Neuronal stem cell (in vitro differentiated cells): ENCODE results near the gene DTWD1. TPM values are rescaled to one million over a fixed set of nuclear protein-coding genes. Genes with fewer than 3 reads are reported as not detected.
A peak's percentile ranks its signal among the peaks of the same experiment; 100 is the strongest.
"Not testable (repeated sequence)": the region's sequence is repeated elsewhere in the genome, so short reads cannot be mapped to it uniquely, and the experiment has no call there.

Experiments
- DNase-seq: peaks from one replicate; pipeline ENCODE4 v3.0.0-alpha.2; 2013; ENCODE audit warnings: low spot score
- H2AFZ ChIP-seq: one replicate; pipeline ENCODE4 v1.6.1; 2013; ENCODE audit warnings: mild to moderate bottlenecking, low read length, inconsistent platforms
- H2AK5ac ChIP-seq: 2 replicates; pipeline ENCODE4 v1.6.1; 2013; ENCODE audit warnings: low read depth, mild to moderate bottlenecking, inconsistent platforms, low read length, moderate library complexity, mixed read lengths
- H2BK120ac ChIP-seq: 2 replicates; pipeline ENCODE4 v1.6.1; 2013; ENCODE audit warnings: low read depth, mild to moderate bottlenecking, inconsistent platforms, low read length, moderate library complexity, mixed read lengths
- H2BK12ac ChIP-seq: one replicate; pipeline ENCODE4 v1.6.1; 2013; ENCODE audit warnings: low read length, inconsistent platforms
- H2BK15ac ChIP-seq: 2 replicates; pipeline ENCODE4 v1.6.1; 2013; ENCODE audit warnings: mild to moderate bottlenecking, low read length, inconsistent platforms, mixed read lengths
- H2BK5ac ChIP-seq: one replicate; pipeline ENCODE4 v1.6.1; 2013; ENCODE audit warnings: inconsistent platforms, mild to moderate bottlenecking, low read length, moderate library complexity
- H3K14ac ChIP-seq: one replicate; pipeline ENCODE4 v1.6.1; 2013; ENCODE audit warnings: low read length, inconsistent platforms
- H3K18ac ChIP-seq: 2 replicates; pipeline ENCODE4 v1.6.1; 2013; ENCODE audit warnings: low read length, inconsistent platforms
- H3K23ac ChIP-seq: 2 replicates; pipeline ENCODE4 v1.6.1; 2013; ENCODE audit warnings: low read depth, mild to moderate bottlenecking, mixed read lengths, low read length, inconsistent platforms; ENCODE audit not compliant: poor library complexity
- H3K27ac ChIP-seq: replicated peaks from 3 replicates; pipeline ENCODE4 v1.5.1; 2013; ENCODE audit warnings: low read length, inconsistent platforms
- H3K27me3 ChIP-seq, 3 experiments: 2 replicates each; pipeline ENCODE4 v1.6.1; 2013; ENCODE audit warnings: low read length in 3 of 3, mild to moderate bottlenecking in 2 of 3, inconsistent platforms in 1 of 3, low read depth in 1 of 3, mixed read lengths in 1 of 3, moderate library complexity in 1 of 3; ENCODE audit not compliant: control insufficient read depth in 3 of 3, insufficient read depth in 3 of 3
- H3K36me3 ChIP-seq, 2 donors: replicated peaks in 1 of 2; 2 replicates each; pipeline ENCODE4 v1.6.1; 2013; ENCODE audit warnings: low read length in 2 of 2; ENCODE audit not compliant: control insufficient read depth in 2 of 2, insufficient read depth in 2 of 2
- H3K4ac ChIP-seq: 2 replicates; pipeline ENCODE4 v1.6.1; 2013; ENCODE audit warnings: inconsistent platforms, mild to moderate bottlenecking, low read length, moderate library complexity
- H3K4me1 ChIP-seq, 2 donors: 1 replicate in 1 of 2; 2 replicates in 1 of 2; pipeline ENCODE4 v1.6.1; 2013; ENCODE audit warnings: low read length in 2 of 2, low read depth in 1 of 2; ENCODE audit not compliant: control insufficient read depth in 2 of 2, insufficient read depth in 1 of 2
- H3K4me2 ChIP-seq: one replicate; pipeline ENCODE4 v1.6.1; 2013; ENCODE audit warnings: mild to moderate bottlenecking, low read length, inconsistent platforms; ENCODE audit not compliant: insufficient read depth, poor library complexity, severe bottlenecking
- H3K4me3 ChIP-seq, 2 donors: 2 replicates each; pipeline ENCODE4 v1.5.1; 2013; ENCODE audit warnings: low read length in 2 of 2, mild to moderate bottlenecking in 2 of 2, inconsistent platforms in 1 of 2, moderate library complexity in 1 of 2
- H3K79me1 ChIP-seq: one replicate; pipeline ENCODE4 v1.6.1; 2013; ENCODE audit warnings: low read depth, mild to moderate bottlenecking, inconsistent platforms, low read length, moderate library complexity
- H3K9ac ChIP-seq: one replicate; pipeline ENCODE4 v1.6.1; 2013; ENCODE audit warnings: mild to moderate bottlenecking, low read depth, low read length, inconsistent platforms; ENCODE audit not compliant: poor library complexity
- H3K9me3 ChIP-seq, 2 donors: replicated peaks in 1 of 2; 2 replicates each; pipeline versions ENCODE3 to v1.6.1; 2013; ENCODE audit warnings: low read length in 2 of 2, mild to moderate bottlenecking in 2 of 2, inconsistent platforms in 1 of 2, low read depth in 1 of 2, mixed read lengths in 1 of 2, moderate library complexity in 1 of 2; ENCODE audit not compliant: control insufficient read depth in 2 of 2, insufficient read depth in 1 of 2
- H4K8ac ChIP-seq: one replicate; pipeline ENCODE4 v1.6.1; 2013; ENCODE audit warnings: low read depth, mild to moderate bottlenecking, inconsistent platforms, low read length, moderate library complexity
- H4K91ac ChIP-seq: one replicate; pipeline ENCODE4 v1.6.1; 2013; ENCODE audit warnings: low read length, low read depth, mild to moderate bottlenecking, inconsistent platforms; ENCODE audit not compliant: poor library complexity
- WGBS, 2 donors: extraction: QIAGEN DNeasy Blood & Tissue Kit; methylation state at CpG; one replicate each; pipeline ENCODE4 v1.1.7; 2013; ENCODE audit warnings: missing lambda C conversion rate in 2 of 2, mixed read lengths in 1 of 2; ENCODE audit not compliant: insufficient read length in 2 of 2, insufficient replicate concordance in 1 of 2; ENCODE audit errors: extremely low coverage in 2 of 2; 5-methylcytosine and 5-hydroxymethylcytosine counted together
- polyA plus RNA-seq, 2 experiments: library from polyadenylated mRNA; stranded (reverse); fragments of 200-250 nt; gene quantifications; one replicate each; pipeline ENCODE4 v1.2.3, GENCODE V29; 2013

The DTWD1 gene, protein sequence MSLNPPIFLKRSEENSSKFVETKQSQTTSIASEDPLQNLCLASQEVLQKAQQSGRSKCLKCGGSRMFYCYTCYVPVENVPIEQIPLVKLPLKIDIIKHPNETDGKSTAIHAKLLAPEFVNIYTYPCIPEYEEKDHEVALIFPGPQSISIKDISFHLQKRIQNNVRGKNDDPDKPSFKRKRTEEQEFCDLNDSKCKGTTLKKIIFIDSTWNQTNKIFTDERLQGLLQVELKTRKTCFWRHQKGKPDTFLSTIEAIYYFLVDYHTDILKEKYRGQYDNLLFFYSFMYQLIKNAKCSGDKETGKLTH
- polyA plus RNA-seq (2013, experiment 1 of 2): 28.2 TPM
- 28.1 TPM for polyA plus RNA-seq (2013, experiment 2 of 2)

DNA sequence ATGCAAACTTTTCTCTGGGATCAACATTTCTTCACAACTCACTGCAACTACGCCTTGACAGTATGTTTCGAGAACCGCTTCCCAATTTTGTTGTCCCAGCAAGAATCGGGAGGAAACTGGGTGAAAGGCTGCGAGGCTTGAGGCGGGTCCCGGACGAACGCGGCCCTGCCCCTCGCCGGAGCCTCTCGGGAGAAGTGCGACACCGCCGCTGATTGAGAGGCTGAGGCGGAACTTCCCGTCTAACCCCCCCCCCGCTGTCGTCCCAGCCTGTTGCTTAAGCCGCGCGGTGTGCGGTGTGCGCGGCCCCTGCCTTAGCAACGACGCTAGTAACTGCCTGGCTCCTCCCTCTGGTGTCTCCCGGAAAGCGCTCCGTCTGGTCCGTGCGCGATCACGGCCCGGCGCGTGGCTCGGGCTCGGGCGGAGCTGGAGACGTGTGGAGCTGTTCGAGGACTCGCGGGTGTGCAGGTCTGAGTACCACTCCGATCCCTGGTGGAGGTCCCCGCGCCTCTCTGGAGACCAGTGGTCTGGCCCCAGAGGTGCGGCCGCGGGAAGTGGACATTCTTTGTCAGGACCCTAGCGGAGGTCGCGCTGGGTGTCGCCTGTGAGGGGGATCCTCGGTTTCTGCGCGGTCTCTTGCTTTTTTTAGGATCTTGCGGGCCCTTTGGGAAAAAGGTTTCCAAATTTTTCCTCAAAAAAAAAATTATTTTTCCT lies at the start of gene DTWD1, which contains the start of gene FAM227B:
DTWD1 (plus strand) TSS at position 391 of the 711 bp plus-strand sequence. CDS start 4,120 bp downstream, outside the sequence.
FAM227B (minus strand) TSS at position 161 of the 711 bp plus-strand sequence. CDS start 5,647 bp downstream, outside the sequence.
- no CpG with 5 or more reads among the region's 59 CpGs for WGBS, 2 donors
- Histone ChIP-seq H3K14ac (peak within 1 kb of the TSS; percentile 25), H3K27me3 (no peaks in the 10 kb centered on the region), H2AK5ac (no peak within 1 kb of the TSS), H3K79me1 (no peaks in the 10 kb centered on the region), H3K18ac (peak within 1 kb of the TSS; percentile 93), H3K36me3 (peaks cover 6 to 23% of the 10 kb centered on the region in 2 donors), H3K4me2 (peak within 1 kb of the TSS; percentile 62), H2BK15ac (no peak within 1 kb of the TSS), H2BK120ac (no peak within 1 kb of the TSS), H3K4me3 (peak within 1 kb of the TSS; percentile 86 to 91), H3K4me1 (peaks cover 2 to 7% of the 10 kb centered on the region in 2 donors), H3K23ac (peak within 1 kb of the TSS; percentile 97), H2BK12ac (peak within 1 kb of the TSS; percentile 7), H3K9me3 (peaks cover 6 to 31% of the 10 kb centered on the region in 2 donors), H3K27ac (peak within 1 kb of the TSS; percentile 72), H3K9ac (peak within 1 kb of the TSS; percentile 89), H2AFZ (peak within 1 kb of the TSS; percentile 95), H4K8ac (no peak within 1 kb of the TSS), H2BK5ac (no peak within 1 kb of the TSS), H4K91ac (no peak within 1 kb of the TSS), H3K4ac (no peak within 1 kb of the TSS)
- DNase-seq: peak; percentile 93

DNA sequence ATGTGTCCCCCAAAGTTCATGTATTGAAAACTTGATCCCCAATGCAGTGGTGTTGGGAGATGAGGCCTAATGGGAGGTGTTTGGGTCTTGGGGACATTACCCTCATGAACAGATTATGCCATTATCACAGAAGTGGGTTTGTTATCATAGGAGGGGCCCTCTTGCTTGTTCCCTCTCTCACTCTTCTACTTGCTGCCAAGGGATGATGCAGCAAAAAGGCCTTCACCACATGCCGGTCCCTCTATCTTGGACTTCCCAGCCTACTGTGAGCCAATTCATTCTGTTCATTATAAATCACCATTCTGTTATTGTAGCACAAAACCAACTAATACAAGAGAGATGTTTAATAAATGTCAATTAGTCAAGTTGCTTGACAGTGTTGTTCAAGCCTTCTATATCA lies 47.4 kb upstream of the DTWD1 start:
- Histone ChIP-seq H2BK12ac (no peak overlapping the region), H3K9me3 (no peaks in the 10 kb centered on the region), H3K36me3 (peaks cover 0 to 4% of the 10 kb centered on the region in 2 donors), H2BK120ac (no peak overlapping the region), H3K4me2 (no peak overlapping the region), H3K23ac (no peak overlapping the region), H2BK15ac (no peak overlapping the region), H3K4me3 (no peak overlapping the region), H3K14ac (no peak overlapping the region), H4K8ac (no peak overlapping the region), H3K4me1 (no peaks in the 10 kb centered on the region), H4K91ac (no peak overlapping the region), H3K9ac (no peak overlapping the region), H3K27ac (no peak overlapping the region), H3K4ac (no peak overlapping the region), H2AFZ (no peak overlapping the region), H3K18ac (no peak overlapping the region), H3K27me3 (no peaks in the 10 kb centered on the region), H2BK5ac (no peak overlapping the region), H3K79me1 (no peaks in the 10 kb centered on the region), H2AK5ac (no peak overlapping the region)
- no CpG with 5 or more reads among the region's 1 CpG for WGBS, 2 donors
- DNase-seq: no peak

- H4K91ac ChIP-seq: no peak overlapping the region
- H3K4me2 ChIP-seq: no peak overlapping the region
- no peak overlapping the region for H2BK15ac ChIP-seq
- no peak for DNase-seq
- H2BK120ac ChIP-seq: no peak overlapping the region
- no peak overlapping the region for H3K9ac ChIP-seq
- no peak overlapping the region for H4K8ac ChIP-seq
- no peak overlapping the region for H2AFZ ChIP-seq
- H3K18ac ChIP-seq: no peak overlapping the region
- H3K36me3 ChIP-seq: no peaks in the 10 kb centered on the region
- H2AK5ac ChIP-seq: no peak overlapping the region
- no peaks in the 10 kb centered on the region for H3K27me3 ChIP-seq
- no peaks in the 10 kb centered on the region for H3K79me1 ChIP-seq
- peaks cover 0 to 3% of the 10 kb centered on the region in 2 donors for H3K9me3 ChIP-seq
- H3K23ac ChIP-seq: no peak overlapping the region
- H3K27ac ChIP-seq: no peak overlapping the region
- H2BK12ac ChIP-seq: no peak overlapping the region
- no peak overlapping the region for H3K4me3 ChIP-seq
- H3K4me1 ChIP-seq: no peaks in the 10 kb centered on the region
- no peak overlapping the region for H3K4ac ChIP-seq
- no peak overlapping the region for H3K14ac ChIP-seq
- H2BK5ac ChIP-seq: no peak overlapping the region
These were observed 31.8 kb upstream of the DTWD1 start for GRCh38 chr15:49589030-49589429.

DNA sequence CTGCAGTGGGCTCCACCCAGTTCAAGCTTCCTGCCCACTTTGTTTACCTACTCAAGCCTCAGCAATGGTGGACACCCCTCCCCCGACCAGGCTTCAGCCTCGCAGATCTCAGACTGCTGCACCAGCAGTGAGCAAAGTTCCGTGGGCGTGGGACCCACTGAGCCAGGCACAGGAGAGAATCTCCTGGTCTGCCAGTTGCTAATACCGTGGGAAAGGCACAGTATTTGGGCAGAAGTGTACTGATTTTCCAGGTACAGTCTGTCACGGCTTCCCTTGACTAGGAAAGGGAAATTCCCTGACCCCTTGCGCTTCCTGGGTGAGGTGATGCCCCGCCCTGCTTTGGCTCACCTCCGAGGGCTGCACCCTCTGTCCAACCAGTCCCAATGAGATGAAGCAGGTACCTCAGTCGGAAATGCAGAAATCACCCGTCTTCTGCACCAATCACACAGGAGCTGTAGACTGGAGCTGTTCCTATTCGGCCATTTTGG lies 28.0 kb upstream of the DTWD1 start:
- DNase-seq, H2AK5ac ChIP-seq, H3K9ac ChIP-seq, H4K91ac ChIP-seq, H2BK120ac ChIP-seq, H3K4me1 ChIP-seq, H3K27ac ChIP-seq, H3K14ac ChIP-seq, H3K23ac ChIP-seq, H3K27me3 ChIP-seq, H2AFZ ChIP-seq, H3K4ac ChIP-seq, H2BK15ac ChIP-seq, H2BK12ac ChIP-seq, H3K4me2 ChIP-seq, H2BK5ac ChIP-seq, H3K4me3 ChIP-seq, H3K9me3 ChIP-seq, H3K79me1 ChIP-seq, H3K36me3 ChIP-seq, H3K18ac ChIP-seq, H4K8ac ChIP-seq: not testable (repeated sequence)
- no CpG with 5 or more reads among the region's 12 CpGs for WGBS, 2 donors
